ENCODE data around the gene DNAH6.
"Not testable (repeated sequence)": the region's sequence is repeated elsewhere in the genome, so short reads cannot be mapped to it uniquely, and the experiment has no call there.

The DNAH6 gene

GRCh38 chr2:84768840-84769239, 252.5 kb downstream of the DNAH6 start:
- no peak for DNase-seq

- no peak for DNase-seq
Observed at GRCh38 chr2:84770280-84770679, 254.0 kb downstream of the DNAH6 start.

DNA sequence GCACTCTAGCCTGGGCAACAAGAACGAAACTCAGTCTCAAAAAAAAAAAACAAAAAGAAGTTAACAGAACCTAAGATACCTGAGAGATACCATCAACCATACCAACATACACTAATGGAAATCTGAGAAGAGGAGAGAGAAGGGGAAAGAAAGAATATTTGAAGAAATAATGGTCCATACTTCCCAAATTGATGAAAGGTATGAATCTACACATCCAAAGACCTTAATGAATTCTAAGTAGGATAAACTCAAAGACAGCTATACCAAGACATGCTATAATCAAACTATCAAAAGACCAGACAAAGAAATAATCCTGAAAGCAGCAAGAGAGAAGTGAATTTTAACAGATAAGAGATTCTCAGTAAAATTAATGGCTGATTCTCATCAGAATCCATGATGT, 255.0 kb downstream of the DNAH6 start:
- DNase-seq = no peak

GRCh38 chr2:84773562-84773961, 257.3 kb downstream of the DNAH6 start:
- DNase-seq = not testable (repeated sequence)

- no peak for DNase-seq
Observed at GRCh38 chr2:84776011-84776410, 259.7 kb downstream of the DNAH6 start.

- no peak for DNase-seq
Observed at GRCh38 chr2:84778911-84779690, 262.8 kb downstream of the DNAH6 start.

DNA sequence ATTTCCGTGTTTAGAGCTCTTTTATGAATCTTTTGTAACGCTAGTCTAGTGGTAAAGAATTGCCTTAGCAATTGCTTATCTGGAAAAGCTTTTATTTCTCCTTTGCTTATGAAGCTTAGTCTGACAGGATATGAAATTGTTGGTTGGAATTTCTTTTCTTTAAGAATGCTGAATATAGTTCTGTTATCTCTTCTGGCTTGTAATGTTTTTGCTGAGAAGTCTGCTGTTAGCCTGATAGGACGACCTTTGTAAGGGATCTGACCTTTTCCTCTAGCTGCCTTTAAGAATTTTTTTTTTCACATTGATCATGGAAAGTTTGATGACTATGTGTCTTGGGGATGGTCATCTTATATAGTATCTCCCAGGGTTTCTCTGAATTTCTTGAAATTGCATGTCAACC, 263.5 kb downstream of the DNAH6 start:
- no peak for DNase-seq

- DNase-seq = no peak
Observed at GRCh38 chr2:84781942-84782716, 265.8 kb downstream of the DNAH6 start.

DNA sequence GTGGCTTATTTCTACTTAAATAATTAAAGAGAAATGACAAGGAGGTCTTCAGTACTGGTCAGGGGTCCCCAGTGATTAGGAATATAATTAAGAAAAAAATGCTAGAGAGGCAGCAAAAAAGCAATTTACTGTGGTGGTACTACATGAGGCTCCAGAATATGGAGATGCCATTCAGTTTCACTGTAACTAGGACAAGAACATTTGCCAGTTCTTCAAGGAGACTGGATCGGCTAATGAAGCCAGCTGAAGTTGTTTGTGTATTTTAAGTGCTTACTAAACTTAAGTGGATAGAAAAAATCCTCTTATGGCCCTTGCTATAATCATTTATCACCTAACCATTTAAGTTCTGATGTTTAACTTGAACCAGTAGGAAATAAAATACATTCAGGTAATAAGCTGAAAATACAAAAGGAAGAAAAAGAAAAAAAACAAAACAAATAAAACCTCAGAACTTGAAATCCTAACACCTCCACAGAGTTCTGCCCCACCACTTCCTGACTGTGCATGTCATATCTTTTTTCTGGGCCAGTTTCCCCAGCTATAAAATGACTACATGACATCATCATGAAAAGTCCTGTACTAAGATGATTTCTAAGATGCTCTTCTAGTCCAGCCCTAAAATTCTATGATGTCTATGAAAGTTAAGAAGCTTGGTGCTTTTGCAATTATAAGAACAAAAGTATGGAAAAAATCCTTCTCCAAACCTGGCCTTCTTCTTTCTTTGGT, 266.6 kb downstream of the DNAH6 start:
- no peak for DNase-seq

- DNase-seq = no peak
Observed at GRCh38 chr2:84785950-84786349, 269.7 kb downstream of the DNAH6 start.

GRCh38 chr2:84786601-84787000, 270.3 kb downstream of the DNAH6 start:
- DNase-seq = no peak

- no peak for DNase-seq
Observed at GRCh38 chr2:84788027-84788426, 271.7 kb downstream of the DNAH6 start.

DNA sequence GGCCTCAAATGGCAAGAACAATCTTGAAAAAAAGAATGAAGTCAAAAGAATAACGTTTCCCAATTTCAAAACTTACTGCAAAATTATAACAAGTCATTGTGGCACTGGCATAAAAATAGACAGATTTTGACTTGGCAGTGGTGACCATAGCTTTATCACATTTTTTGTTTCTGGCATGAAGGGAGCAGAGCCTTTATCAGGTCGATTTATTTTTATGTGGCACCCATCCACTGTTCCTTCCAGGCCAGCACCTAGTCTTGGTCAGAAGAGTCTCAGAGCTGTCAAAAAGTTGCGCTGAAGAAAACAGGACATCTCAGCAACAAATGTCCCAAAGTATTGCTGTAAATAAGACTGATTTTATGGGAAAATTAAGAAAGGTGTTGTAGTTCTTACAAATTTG, 272.2 kb downstream of the DNAH6 start:
- no peak for DNase-seq

GRCh38 chr2:84792856-84793522, 276.7 kb downstream of the DNAH6 start:
- no peak for DNase-seq

DNA sequence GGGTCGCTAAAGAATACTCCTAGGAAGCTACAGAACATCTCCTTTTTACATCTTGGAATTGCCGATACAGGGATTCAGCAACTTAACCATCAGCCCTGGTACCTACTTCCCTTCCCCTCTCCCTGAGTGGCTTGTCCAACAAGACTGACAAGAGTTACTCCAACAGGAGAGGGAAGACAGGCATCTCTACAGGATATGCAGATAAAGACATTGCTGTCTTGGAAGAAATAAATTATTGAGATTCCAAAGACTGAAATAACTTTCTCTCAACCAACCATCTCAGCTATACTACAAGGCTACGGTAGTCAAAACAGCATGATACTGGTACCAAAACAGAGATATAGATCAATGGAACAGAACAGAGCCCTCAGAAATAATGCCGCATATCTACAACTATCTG, 277.3 kb downstream of the DNAH6 start:
- DNase-seq = no peak

DNA sequence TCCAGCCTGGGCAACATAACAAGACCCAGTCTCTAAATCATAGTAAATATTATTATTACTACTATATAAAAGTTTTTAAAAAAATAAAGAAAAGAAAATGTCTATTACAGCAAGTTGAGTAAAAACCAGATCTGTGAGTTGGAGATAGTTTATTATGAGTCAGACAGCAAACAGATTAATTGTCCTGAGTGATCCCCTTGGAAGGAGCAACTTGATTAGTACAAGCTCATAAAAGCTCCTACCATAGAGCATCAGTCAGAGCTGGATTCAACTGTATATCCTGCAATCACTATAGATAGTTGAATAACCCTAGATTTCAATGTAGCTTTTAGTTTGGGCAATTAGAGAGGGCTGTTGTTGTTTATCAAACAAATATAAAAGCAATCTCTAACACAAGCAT, 280.5 kb downstream of the DNAH6 start:
- no peak for DNase-seq

DNA sequence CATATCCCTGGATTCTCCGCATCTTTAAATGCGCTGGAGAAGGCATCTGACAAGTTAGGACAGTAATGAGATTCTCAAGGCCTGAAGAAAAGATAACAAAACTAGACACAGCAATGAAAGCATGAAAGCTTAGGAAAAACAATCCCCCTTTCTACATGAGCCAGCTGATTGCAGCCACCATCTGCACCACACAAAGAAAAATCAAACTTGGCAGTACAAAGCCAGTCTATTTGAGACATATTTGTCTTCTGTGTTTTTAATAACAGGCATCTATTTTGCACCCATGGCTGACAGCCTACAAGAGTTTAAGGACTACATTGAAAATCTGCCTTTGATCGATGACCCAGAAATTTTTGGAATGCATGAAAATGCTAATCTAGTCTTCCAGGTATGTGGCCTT, 281.0 kb downstream of the DNAH6 start:
- peak; percentile 19 for DNase-seq

- no peak for DNase-seq
Observed at GRCh38 chr2:84799772-84800171, 283.5 kb downstream of the DNAH6 start.

- DNase-seq = no peak
Observed at GRCh38 chr2:84800194-84800805, 284.0 kb downstream of the DNAH6 start.

GRCh38 chr2:84801811-84802210, 285.5 kb downstream of the DNAH6 start:
- DNase-seq = no peak

DNA sequence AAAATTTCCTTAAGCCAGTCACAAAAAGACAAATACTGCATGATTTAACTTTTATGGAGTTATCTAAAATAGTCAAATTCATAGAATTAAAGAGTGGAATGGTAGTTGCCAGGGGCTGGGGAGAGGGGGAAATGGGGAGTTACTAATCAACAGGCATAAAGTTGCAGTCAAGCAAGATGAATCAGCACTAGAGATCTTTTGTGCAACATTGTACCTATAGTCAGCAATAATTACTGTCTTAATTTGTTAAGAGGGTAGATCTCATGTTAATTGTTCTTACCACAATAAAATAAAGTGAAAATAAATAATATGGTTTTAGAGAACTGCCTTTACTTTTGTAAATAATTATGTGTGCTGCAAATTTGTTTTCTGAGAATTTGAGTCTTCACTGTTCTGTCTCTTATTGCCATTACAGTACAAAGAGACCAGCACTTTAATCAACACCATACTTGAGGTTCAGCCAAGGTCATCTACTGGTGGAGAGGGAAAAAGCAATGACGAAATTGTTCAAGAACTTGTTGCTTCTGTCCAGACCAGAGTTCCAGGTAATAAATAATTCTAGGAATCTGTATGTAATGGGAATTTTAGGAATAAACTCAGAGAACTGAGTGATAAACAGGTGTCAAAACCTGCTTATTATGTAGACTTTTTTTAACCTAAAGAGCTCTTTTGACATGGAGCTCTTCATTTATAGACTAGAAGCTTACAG, 289.1 kb downstream of the DNAH6 start:
- DNase-seq = no peak

DNA sequence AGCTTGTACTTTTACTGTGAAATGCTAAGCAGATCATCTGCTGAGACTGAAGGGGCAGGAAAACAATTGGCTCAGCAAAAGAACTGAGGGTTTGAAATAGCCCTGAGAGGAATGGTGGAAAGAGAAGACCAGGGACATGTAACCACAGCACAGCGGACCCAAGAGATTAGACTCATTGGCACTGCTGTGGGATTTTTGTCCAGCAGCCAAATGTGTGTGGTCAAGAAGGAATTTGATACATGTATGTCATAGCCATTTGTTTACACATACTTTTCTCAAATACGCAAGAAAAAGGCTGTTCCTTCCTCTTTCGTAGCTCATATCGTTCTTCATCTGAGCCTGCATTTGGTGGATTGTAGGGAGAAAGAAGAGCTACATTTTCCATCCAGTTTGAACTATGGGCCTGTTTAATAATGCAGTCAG, 290.8 kb downstream of the DNAH6 start:
- DNase-seq = no peak

Measured in NCI-H1694 treated with DMSO at 0.1 percent for 48 hours (cell line).